Fibroblast of the conjunctiva (primary cell): Measurements from ENCODE around the gene HUNK.
"Not testable (repeated sequence)": the region's sequence is repeated elsewhere in the genome, so short reads cannot be mapped to it uniquely, and the experiment has no call there.

ENCODE experiments used
- DNase-seq: peaks from one replicate; pipeline ENCODE4 v3.0.0-alpha.2; 2010; ENCODE audit warnings: low read depth

The HUNK gene

GRCh38 chr21:31999810-32000468, 127.1 kb downstream of the HUNK start:
- no peak for DNase-seq

- no peak for DNase-seq
Measured at GRCh38 chr21:32001390-32001789, 128.6 kb downstream of the HUNK start.

GRCh38 chr21:32003411-32003810, 130.6 kb downstream of the HUNK start:
- DNase-seq: no peak

GRCh38 chr21:32004291-32004690, 131.5 kb downstream of the HUNK start:
- no peak for DNase-seq

GRCh38 chr21:32007456-32007855, 134.6 kb downstream of the HUNK start:
- peak; percentile 24 for DNase-seq

- DNase-seq: no peak
Measured at GRCh38 chr21:32008714-32009113, 135.9 kb downstream of the HUNK start.

- no peak for DNase-seq
Measured at GRCh38 chr21:32009263-32009662, 136.4 kb downstream of the HUNK start.

GRCh38 chr21:32015461-32016139, 142.8 kb downstream of the HUNK start:
- no peak for DNase-seq

- no peak for DNase-seq
Measured at GRCh38 chr21:32018381-32018780, 145.6 kb downstream of the HUNK start.

GRCh38 chr21:32020564-32020963, 147.7 kb downstream of the HUNK start:
- no peak for DNase-seq

GRCh38 chr21:32021319-32021994, 148.6 kb downstream of the HUNK start:
- DNase-seq: no peak

GRCh38 chr21:32022146-32022545, 149.3 kb downstream of the HUNK start:
- no peak for DNase-seq

- DNase-seq: no peak
Measured at GRCh38 chr21:32030146-32030652, 157.4 kb downstream of the HUNK start.

GRCh38 chr21:32034850-32035249, 162.0 kb downstream of the HUNK start:
- DNase-seq: no peak

- no peak for DNase-seq
Measured at GRCh38 chr21:32035617-32036016, 162.8 kb downstream of the HUNK start.

GRCh38 chr21:32036756-32037155, 163.9 kb downstream of the HUNK start:
- no peak for DNase-seq

GRCh38 chr21:32038751-32039150, 165.9 kb downstream of the HUNK start:
- DNase-seq: not testable (repeated sequence)

- no peak for DNase-seq
Measured at GRCh38 chr21:32043458-32043857, 170.6 kb downstream of the HUNK start.

- no peak for DNase-seq
Measured at GRCh38 chr21:32044205-32045180, 171.7 kb downstream of the HUNK start.

GRCh38 chr21:32046191-32046590, 173.4 kb downstream of the HUNK start:
- DNase-seq: no peak

GRCh38 chr21:32048353-32048752, 175.5 kb downstream of the HUNK start:
- DNase-seq: no peak
